Spleen (tissue), 3 donors: Measurements from ENCODE around the gene CCDC110.

Experiments used
- POLR2A ChIP-seq, 3 donors: fragments of 450-650 bp; IDR thresholded peaks; one replicate each; pipeline ENCODE4 v1.5.1; 2017; ENCODE audit warnings: antibody characterized with exemption in 3 of 3, mild to moderate bottlenecking in 1 of 3
- POLR2AphosphoS5 ChIP-seq, 3 donors: sonication (generic); formaldehyde crosslinking; IDR thresholded peaks; one replicate each; pipeline ENCODE4 v1.5.1; 2017; ENCODE audit warnings: antibody characterized with exemption in 3 of 3

DNA sequence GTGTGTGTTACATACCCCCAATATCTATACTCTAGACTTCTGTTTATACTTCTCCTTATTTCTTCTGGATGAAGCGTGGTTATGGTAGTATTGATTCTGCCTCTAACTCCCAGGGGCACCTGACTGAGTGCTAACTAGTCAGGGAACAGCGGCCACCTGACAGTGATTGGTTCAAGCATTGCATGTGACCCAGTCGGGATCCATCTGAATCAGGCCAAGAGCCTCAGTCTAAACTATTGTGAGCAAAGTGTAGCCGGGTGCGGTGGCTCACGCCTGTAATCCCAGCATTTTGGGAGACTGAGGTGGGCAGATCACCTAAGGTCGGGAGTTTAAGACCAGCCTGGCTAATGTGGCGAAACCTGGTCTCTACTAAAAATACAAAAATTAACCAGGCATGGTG is 10.0 kb downstream of the CCDC110 start:
- no peak for TF ChIP-seq POLR2AphosphoS5 (IDR thresholded peaks at IDR 0.05)
- TF ChIP-seq POLR2A (IDR thresholded peaks at IDR 0.05), result no peak
